ENCODE results near the gene METTL16. TPM values are rescaled to one million over a fixed set of nuclear protein-coding genes. Genes with fewer than 3 reads are reported as not detected.
A peak's percentile ranks its signal among the peaks of the same experiment; 100 is the strongest.

Gene METTL16
- total and polyA plus RNA-seq, 4 experiments from 2014 or later = 7.5 to 51.8 (median 39.5) TPM

- H3K36me3 ChIP-seq (ENCODE audit: insufficient read depth, low read length) = peaks cover 10% of the 10 kb centered on the region
- Mint-ChIP-seq H3K4me3 (no peak overlapping the region), H3K36me3 (peaks cover 6 to 12% of the 10 kb centered on the region in 2 donors), H3K27me3 (no peaks in the 10 kb centered on the region), H3K4me1 (peaks cover 0 to 6% (median 2%) of the 10 kb centered on the region in 4 donors), H3K9me3 (no peaks in the 10 kb centered on the region), H3K27ac (peak overlapping the region in 4 of 7 donors; percentile 31 to 82 (median 46))
- H3K27ac ChIP-seq (ENCODE audit: low read depth, low read length) = no peak overlapping the region
- DNase-seq = no peak
- H3K9me3 ChIP-seq (ENCODE audit: control insufficient read depth in 1 of 2, low read length in 2 of 2) = no peaks in the 10 kb centered on the region
- intact Hi-C loops (cut with micrococcal nuclease) = no loop called here
- POLR2A ChIA-PET (ENCODE audit: partially characterized antibody) = interaction anchor here (2.2 to 3.0 kb wide), 3 partner anchors 9 to 29 kb away, joined by 7 to 13 read pairs (median 9); no protein-coding TSS in a partner anchor
- no peaks in the 10 kb centered on the region for H3K27me3 ChIP-seq (ENCODE audit: insufficient read depth, low read length)
- H3K4me1 ChIP-seq (ENCODE audit: insufficient read depth, low read length) = no peaks in the 10 kb centered on the region
- no peak overlapping the region for H3K4me3 ChIP-seq (ENCODE audit: low read length in 2 of 2)
- CTCF ChIA-PET (ENCODE audit: partially characterized antibody) = interaction anchor here (12.8 kb wide), 1 partner anchor 29 kb away, joined by 558 read pairs; no protein-coding TSS in a partner anchor
Observed at GRCh38 chr17:2410951-2411350, 100.7 kb downstream of the METTL16 start.

DNA sequence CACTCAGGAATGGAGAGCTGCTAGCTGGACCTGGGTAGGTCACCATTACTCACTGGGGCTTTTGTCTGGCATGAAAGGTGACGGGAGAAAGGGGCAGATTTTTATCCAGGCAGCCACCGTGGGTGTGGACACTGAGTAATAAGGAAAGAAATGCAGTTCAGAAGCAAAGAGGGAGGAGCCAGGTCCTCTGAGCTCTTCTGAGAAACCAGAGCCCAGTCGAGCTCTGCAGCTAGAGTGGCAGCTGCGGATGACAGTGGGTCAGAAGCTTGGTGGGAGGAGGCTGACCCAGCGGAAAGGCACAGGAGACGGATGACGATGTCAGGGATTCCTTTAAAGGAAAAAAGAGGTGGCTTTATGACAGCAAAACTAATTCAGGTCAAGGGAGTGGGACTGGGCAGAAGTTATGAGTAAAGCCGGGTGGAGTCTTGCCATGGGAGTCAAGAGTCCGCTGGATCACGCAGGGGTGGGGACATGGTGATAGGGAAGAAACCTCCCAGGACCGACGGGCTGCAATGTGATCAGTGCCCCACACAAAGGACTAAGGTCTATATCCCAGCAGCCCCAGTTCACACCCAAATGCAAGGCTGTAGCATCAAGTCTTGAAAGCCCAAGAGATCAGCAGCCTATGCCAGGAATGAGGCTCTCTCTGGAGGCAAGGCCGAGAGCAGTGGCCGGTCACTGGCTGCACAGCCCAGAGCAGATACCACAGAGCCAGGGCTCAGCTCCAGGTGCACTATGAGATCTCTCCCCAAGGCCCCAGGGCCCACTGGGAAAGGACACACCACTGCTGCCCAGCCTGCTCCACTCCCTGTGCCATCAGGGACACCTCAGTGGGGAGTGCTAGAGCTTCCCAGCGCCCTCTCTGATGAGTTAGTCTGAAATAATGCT, 104.5 kb downstream of the METTL16 start:
- POLR2A ChIA-PET (ENCODE audit: partially characterized antibody) = interaction anchor here (0.6 to 2.1 kb wide), 2 partner anchors 15 to 142 kb away, joined by 6 to 9 read pairs; no protein-coding TSS in a partner anchor
- H3K27ac Mint-ChIP-seq = peak overlapping the region in 5 of 7 donors; percentile 57 to 74 (median 68)
- H3K4me1 ChIP-seq (ENCODE audit: insufficient read depth, low read length) = peaks cover 8% of the 10 kb centered on the region
- peaks cover 4 to 20% (median 9%) of the 10 kb centered on the region in 4 donors for H3K4me1 Mint-ChIP-seq
- no peaks in the 10 kb centered on the region for H3K9me3 Mint-ChIP-seq
- peaks cover 6 to 8% of the 10 kb centered on the region in 2 donors for H3K36me3 Mint-ChIP-seq
- H3K36me3 ChIP-seq (ENCODE audit: insufficient read depth, low read length) = no peaks in the 10 kb centered on the region
- no peak overlapping the region for H3K4me3 Mint-ChIP-seq
- no peak for DNase-seq
- no peak overlapping the region for H3K4me3 ChIP-seq (ENCODE audit: low read length in 2 of 2)
- H3K27me3 Mint-ChIP-seq = no peaks in the 10 kb centered on the region
- no peak overlapping the region for H3K27ac ChIP-seq (ENCODE audit: low read depth, low read length)
- intact Hi-C loops (cut with micrococcal nuclease) = no loop called here
- CTCF ChIA-PET (ENCODE audit: partially characterized antibody) = interaction anchor here (2.7 to 3.3 kb wide), 2 partner anchors 9 to 24 kb away, joined by 17 to 23 read pairs; no protein-coding TSS in a partner anchor
- H3K9me3 ChIP-seq (ENCODE audit: control insufficient read depth in 1 of 2, low read length in 2 of 2) = no peaks in the 10 kb centered on the region
- no peaks in the 10 kb centered on the region for H3K27me3 ChIP-seq (ENCODE audit: insufficient read depth, low read length)

DNA sequence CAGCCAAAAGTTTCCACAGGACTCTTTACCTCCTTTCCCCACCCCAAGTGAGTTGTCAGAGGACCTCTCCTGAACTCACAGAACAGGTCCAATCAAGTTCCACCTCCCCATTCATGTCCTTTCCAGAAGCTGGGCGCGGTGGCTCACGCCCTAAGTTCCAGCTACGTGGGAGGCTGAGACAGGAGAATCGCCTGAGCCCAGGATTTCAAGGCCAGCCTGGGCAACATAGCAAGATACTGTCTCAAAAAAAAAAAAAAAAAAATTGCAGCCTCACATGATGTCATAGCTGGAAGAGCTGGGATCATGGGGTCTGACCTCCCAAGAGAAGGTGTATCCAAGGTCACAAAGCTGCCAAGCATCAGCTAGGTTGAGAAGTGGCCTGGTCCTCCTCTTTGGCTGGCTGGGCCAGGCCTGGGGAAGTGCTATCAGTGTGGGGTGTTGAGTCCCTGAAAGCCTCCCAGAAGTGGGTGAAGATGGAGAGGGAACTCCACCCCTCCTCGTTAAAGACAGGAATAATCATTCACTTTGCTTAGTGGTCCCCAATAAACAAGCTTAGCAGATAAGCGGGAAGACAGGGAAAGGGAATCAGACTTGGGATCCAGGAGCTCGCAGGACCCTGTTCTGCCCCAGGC, 105.3 kb downstream of the METTL16 start:
- Mint-ChIP-seq H3K4me3 (peak overlapping the region in 1 of 8 donors; percentile 39), H3K36me3 (peaks cover 6 to 12% of the 10 kb centered on the region in 2 donors), H3K4me1 (peaks cover 4 to 23% (median 12%) of the 10 kb centered on the region in 4 donors), H3K9me3 (peaks cover 0 to 3% (median 0%) of the 10 kb centered on the region in 8 donors), H3K27ac (peak overlapping the region in 3 of 7 donors; percentile 17 to 69 (median 57)), H3K27me3 (peaks cover 0 to 5% of the 10 kb centered on the region in 2 donors)
- intact Hi-C loops (cut with micrococcal nuclease) = no loop called here
- ChIA-PET POLR2A (ENCODE audit: partially characterized antibody) (interaction anchor here (0.6 kb wide), 1 partner anchor 142 kb away, joined by 6 read pairs; no protein-coding TSS in a partner anchor), CTCF (ENCODE audit: partially characterized antibody) (interaction anchor here (2.7 to 3.3 kb wide), 2 partner anchors 10 to 24 kb away, joined by 17 to 23 read pairs; no protein-coding TSS in a partner anchor)
- no peaks in the 10 kb centered on the region for H3K27me3 ChIP-seq (ENCODE audit: insufficient read depth, low read length)
- H3K36me3 ChIP-seq (ENCODE audit: insufficient read depth, low read length) = no peaks in the 10 kb centered on the region
- no peak overlapping the region for H3K27ac ChIP-seq (ENCODE audit: low read depth, low read length)
- H3K4me1 ChIP-seq (ENCODE audit: insufficient read depth, low read length) = peaks cover 8% of the 10 kb centered on the region
- no peak overlapping the region for H3K4me3 ChIP-seq (ENCODE audit: low read length in 2 of 2)
- no peaks in the 10 kb centered on the region for H3K9me3 ChIP-seq (ENCODE audit: control insufficient read depth in 1 of 2, low read length in 2 of 2)
- DNase-seq = no peak

DNA sequence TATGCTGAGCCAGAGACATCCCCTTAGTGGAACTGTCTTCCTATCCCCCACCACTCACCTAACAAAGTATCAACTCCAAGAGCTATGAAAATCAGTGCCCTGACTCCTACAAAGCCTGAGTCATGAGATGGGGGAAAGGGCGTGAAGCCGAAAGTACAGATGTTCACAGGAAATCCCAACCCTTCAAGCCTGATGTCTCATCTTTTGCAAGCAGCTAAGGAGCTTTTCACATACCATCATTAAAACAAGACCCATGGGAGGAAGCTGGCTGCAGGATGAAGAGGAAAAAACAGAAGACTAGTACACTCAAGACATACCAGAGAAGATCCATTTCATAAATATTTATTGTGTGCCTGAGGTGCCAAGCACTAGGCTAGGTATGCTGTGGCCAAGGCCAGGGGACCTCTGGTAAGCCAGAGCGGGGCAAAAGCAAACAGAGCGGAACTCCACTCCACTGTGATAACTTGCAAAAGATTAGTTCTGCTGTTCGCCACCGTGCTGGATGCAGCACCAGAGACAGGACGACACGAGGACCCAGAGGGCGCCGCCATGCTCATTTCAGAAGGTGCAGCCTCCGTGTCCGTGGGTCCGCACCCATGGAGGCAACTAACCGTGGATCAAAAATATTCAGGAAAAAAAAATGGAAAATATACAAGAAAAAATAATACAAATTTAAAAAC, 106.3 kb downstream of the METTL16 start:
- ChIA-PET CTCF (ENCODE audit: partially characterized antibody) (interaction anchor here (1.0 kb wide), 1 partner anchor 23 kb away, joined by 3 read pairs; no protein-coding TSS in a partner anchor), POLR2A (ENCODE audit: partially characterized antibody) (no interaction called here)
- Histone ChIP-seq H3K36me3 (ENCODE audit: insufficient read depth, low read length) (no peaks in the 10 kb centered on the region), H3K27ac (ENCODE audit: low read depth, low read length) (no peak overlapping the region), H3K9me3 (ENCODE audit: control insufficient read depth in 1 of 2, low read length in 2 of 2) (no peaks in the 10 kb centered on the region), H3K4me1 (ENCODE audit: insufficient read depth, low read length) (peaks cover 8% of the 10 kb centered on the region), H3K27me3 (ENCODE audit: insufficient read depth, low read length) (no peaks in the 10 kb centered on the region), H3K4me3 (ENCODE audit: low read length in 2 of 2) (no peak overlapping the region)
- intact Hi-C loops (cut with micrococcal nuclease) = no loop called here
- Mint-ChIP-seq H3K4me1 (peaks cover 4 to 23% (median 14%) of the 10 kb centered on the region in 4 donors), H3K27me3 (peaks cover 0 to 6% of the 10 kb centered on the region in 2 donors), H3K9me3 (peaks cover 0 to 3% (median 0%) of the 10 kb centered on the region in 8 donors), H3K36me3 (peaks cover 6 to 10% of the 10 kb centered on the region in 2 donors), H3K27ac (peak overlapping the region in 2 of 7 donors; percentile 32 to 44), H3K4me3 (no peak overlapping the region)
- DNase-seq = no peak

GRCh38 chr17:2403044-2403443, 108.6 kb downstream of the METTL16 start:
- Mint-ChIP-seq H3K36me3 (peaks cover 6 to 17% of the 10 kb centered on the region in 2 donors), H3K4me3 (peak overlapping the region; percentile 78 to 88 (median 84)), H3K9me3 (peaks cover 0 to 7% (median 0%) of the 10 kb centered on the region in 8 donors), H3K27ac (peak overlapping the region in 4 of 7 donors; percentile 81 to 100 (median 90)), H3K4me1 (peaks cover 11 to 43% (median 27%) of the 10 kb centered on the region in 4 donors), H3K27me3 (peaks cover 0 to 8% of the 10 kb centered on the region in 2 donors)
- no peak overlapping the region for H3K4me3 ChIP-seq (ENCODE audit: low read length in 2 of 2)
- no peaks in the 10 kb centered on the region for H3K9me3 ChIP-seq (ENCODE audit: control insufficient read depth in 1 of 2, low read length in 2 of 2)
- H3K36me3 ChIP-seq (ENCODE audit: insufficient read depth, low read length) = no peaks in the 10 kb centered on the region
- DNase-seq = no peak
- peaks cover 22% of the 10 kb centered on the region for H3K4me1 ChIP-seq (ENCODE audit: insufficient read depth, low read length)
- no peaks in the 10 kb centered on the region for H3K27me3 ChIP-seq (ENCODE audit: insufficient read depth, low read length)
- H3K27ac ChIP-seq (ENCODE audit: low read depth, low read length) = no peak overlapping the region
- intact Hi-C loops (cut with micrococcal nuclease) = no loop called here
- POLR2A ChIA-PET (ENCODE audit: partially characterized antibody) = interaction anchor here (2.2 to 7.2 kb wide), 4 partner anchors 11 to 378 kb away, joined by 6 to 146 read pairs (median 34); partner anchors contain the start of gene RTN4RL1
- CTCF ChIA-PET (ENCODE audit: partially characterized antibody) = interaction anchor here (0.6 to 3.5 kb wide), 3 partner anchors 13 to 151 kb away, joined by 3 to 20 read pairs (median 15); no protein-coding TSS in a partner anchor

- peaks cover 0 to 8% of the 10 kb centered on the region in 2 donors for H3K27me3 Mint-ChIP-seq
- intact Hi-C loops (cut with micrococcal nuclease) = no loop called here
- DNase-seq = peak in 1 of 5 donors; percentile 38
- peaks cover 6 to 17% of the 10 kb centered on the region in 2 donors for H3K36me3 Mint-ChIP-seq
- peaks cover 16 to 48% (median 31%) of the 10 kb centered on the region in 4 donors for H3K4me1 Mint-ChIP-seq
- Histone ChIP-seq H3K4me1 (ENCODE audit: insufficient read depth, low read length) (peaks cover 27% of the 10 kb centered on the region), H3K27ac (ENCODE audit: low read depth, low read length) (peak overlapping the region; percentile 95), H3K9me3 (ENCODE audit: control insufficient read depth in 1 of 2, low read length in 2 of 2) (no peaks in the 10 kb centered on the region), H3K27me3 (ENCODE audit: insufficient read depth, low read length) (no peaks in the 10 kb centered on the region), H3K4me3 (ENCODE audit: low read length in 2 of 2) (peak overlapping the region in 1 of 2 donors; percentile 58), H3K36me3 (ENCODE audit: insufficient read depth, low read length) (no peaks in the 10 kb centered on the region)
- peak overlapping the region; percentile 78 to 88 (median 84) for H3K4me3 Mint-ChIP-seq
- ChIA-PET POLR2A (ENCODE audit: partially characterized antibody) (interaction anchor here (1.5 to 7.2 kb wide), 6 partner anchors 11 to 377 kb away, joined by 6 to 146 read pairs (median 20); partner anchors contain the start of genes RTN4RL1, SGSM2, SMG6 and SRR), CTCF (ENCODE audit: partially characterized antibody) (interaction anchor here (2.0 to 3.8 kb wide), 3 partner anchors 14 to 20 kb away, joined by 15 to 30 read pairs (median 20); no protein-coding TSS in a partner anchor)
- H3K27ac Mint-ChIP-seq = peak overlapping the region; percentile 81 to 100 (median 90)
- H3K9me3 Mint-ChIP-seq = peaks cover 0 to 7% (median 0%) of the 10 kb centered on the region in 8 donors
Observed at GRCh38 chr17:2402544-2402943, 109.1 kb downstream of the METTL16 start.

Measured in CD4-positive, alpha-beta memory T cell (primary cell).